Tibial nerve (tissue), 4 donors: ENCODE data around the gene TMEM129. TPM values are rescaled to one million over a fixed set of nuclear protein-coding genes. Genes with fewer than 3 reads are reported as not detected.

ENCODE experiments used
- DNase-seq, 2 donors: peaks; one replicate each; pipeline ENCODE4 v3.0.0-alpha.2; 2019; ENCODE audit warnings: low spot score in 2 of 2
- H3K27ac ChIP-seq, 4 donors: fragments of 200-600 bp; sonication (generic) in 3 of 4; one replicate each; pipeline ENCODE4 v1.5.1; 2017 to 2019; ENCODE audit warnings: mild to moderate bottlenecking in 1 of 4
- H3K27me3 ChIP-seq, 2 donors: fragments of 200-600 bp; sonication (generic) in 1 of 2; one replicate each; pipeline versions ENCODE4 v1.5.1 to v1.6.0; 2017 to 2019
- H3K36me3 ChIP-seq, 3 donors: fragments of 200-600 bp; sonication (generic); one replicate each; pipeline ENCODE4 v1.5.1; 2018 to 2019
- H3K4me1 ChIP-seq, 4 donors: fragments of 200-600 bp; sonication (generic) in 3 of 4; one replicate each; pipeline ENCODE4 v1.5.1; 2017 to 2019
- H3K4me3 ChIP-seq, 4 donors: fragments of 200-600 bp; sonication (generic) in 3 of 4; one replicate each; pipeline ENCODE4 v1.5.1; 2017 to 2019; ENCODE audit warnings: mild to moderate bottlenecking in 1 of 4, moderate library complexity in 1 of 4
- H3K9me3 ChIP-seq, 4 donors: fragments of 200-600 bp; sonication (generic) in 3 of 4; one replicate each; pipeline ENCODE4 v1.5.1; 2017 to 2019
- EP300 ChIP-seq, 2 donors: sonication (generic); formaldehyde crosslinking; IDR thresholded peaks; one replicate each; pipeline ENCODE4 v1.6.1; 2017; ENCODE audit warnings: antibody characterized with exemption in 2 of 2, mild to moderate bottlenecking in 1 of 2
- POLR2A ChIP-seq, 2 donors: fragments of 450-650 bp; IDR thresholded peaks; one replicate each; pipeline ENCODE4 v1.6.1; 2017; ENCODE audit warnings: antibody characterized with exemption in 2 of 2, mild to moderate bottlenecking in 2 of 2, moderate library complexity in 2 of 2
- WGBS, 2 donors: methylation state at CpG; one replicate each; pipeline ENCODE4 v1.1.5; 2018; 5-methylcytosine and 5-hydroxymethylcytosine counted together
- small RNA-seq: library from RNA; depleted of rRNA; stranded (forward); fragments of <200 nt; gene quantifications from one replicate; pipeline ENCODE3, GENCODE V24; 2016
- total RNA-seq, 4 donors: library from RNA; depleted of rRNA; stranded (reverse); fragments of >200 nt; gene quantifications; one replicate each; pipeline ENCODE4 v1.1.0, GENCODE V29; 2016
- TF ChIP-seq, protein P1 (sequence below), 5 experiments: fragments of 200-600 bp in 3 of 5; fragments of 450-650 bp in 2 of 5; sonication (generic) in 3 of 5; IDR thresholded peaks; one replicate each; pipeline ENCODE4 v1.5.1; 2016 to 2019; ENCODE audit warnings: antibody characterized with exemption in 5 of 5, mild to moderate bottlenecking in 3 of 5, moderate library complexity in 2 of 5

TMEM129 gene
- total RNA-seq, 4 donors from 2014 or later: 60.1 to 88.5 (median 82.2) TPM

DNA sequence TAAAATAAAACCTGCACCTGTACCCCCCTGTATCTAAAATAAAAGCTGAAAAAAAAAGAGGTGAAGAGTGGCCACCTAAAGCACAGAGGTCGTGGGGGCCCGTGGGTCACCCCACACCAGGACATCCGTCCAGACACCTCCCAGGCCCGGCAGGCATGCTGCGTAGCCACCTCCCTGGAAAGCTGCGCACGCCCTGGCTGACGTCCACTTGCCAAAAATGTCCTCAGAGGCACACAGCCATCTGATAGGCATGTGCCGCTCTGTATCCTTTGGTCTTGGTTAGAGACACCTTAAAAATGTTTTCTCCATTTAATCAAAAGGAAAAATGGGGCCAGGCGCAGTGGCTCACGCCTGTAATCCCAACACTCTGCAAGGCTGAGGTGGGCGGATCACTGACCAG is 54.7 kb downstream of the TMEM129 start:
- WGBS, 2 donors: 82 to 83% methylated on average over 11 to 12 of the region's 12 CpGs
- H3K9me3 ChIP-seq: no peaks in the 10 kb centered on the region
- H3K27ac ChIP-seq: no peak overlapping the region
- TF ChIP-seq POLR2A (IDR thresholded peaks at IDR 0.05) (no peak), EP300 (IDR thresholded peaks at IDR 0.05) (no peak)
- TF ChIP-seq, protein P1, sequence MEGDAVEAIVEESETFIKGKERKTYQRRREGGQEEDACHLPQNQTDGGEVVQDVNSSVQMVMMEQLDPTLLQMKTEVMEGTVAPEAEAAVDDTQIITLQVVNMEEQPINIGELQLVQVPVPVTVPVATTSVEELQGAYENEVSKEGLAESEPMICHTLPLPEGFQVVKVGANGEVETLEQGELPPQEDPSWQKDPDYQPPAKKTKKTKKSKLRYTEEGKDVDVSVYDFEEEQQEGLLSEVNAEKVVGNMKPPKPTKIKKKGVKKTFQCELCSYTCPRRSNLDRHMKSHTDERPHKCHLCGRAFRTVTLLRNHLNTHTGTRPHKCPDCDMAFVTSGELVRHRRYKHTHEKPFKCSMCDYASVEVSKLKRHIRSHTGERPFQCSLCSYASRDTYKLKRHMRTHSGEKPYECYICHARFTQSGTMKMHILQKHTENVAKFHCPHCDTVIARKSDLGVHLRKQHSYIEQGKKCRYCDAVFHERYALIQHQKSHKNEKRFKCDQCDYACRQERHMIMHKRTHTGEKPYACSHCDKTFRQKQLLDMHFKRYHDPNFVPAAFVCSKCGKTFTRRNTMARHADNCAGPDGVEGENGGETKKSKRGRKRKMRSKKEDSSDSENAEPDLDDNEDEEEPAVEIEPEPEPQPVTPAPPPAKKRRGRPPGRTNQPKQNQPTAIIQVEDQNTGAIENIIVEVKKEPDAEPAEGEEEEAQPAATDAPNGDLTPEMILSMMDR (IDR thresholded peaks at IDR 0.05): no peak
- H3K27me3 ChIP-seq: no peaks in the 10 kb centered on the region
- H3K4me3 ChIP-seq: no peak overlapping the region
- no peaks in the 10 kb centered on the region for H3K4me1 ChIP-seq
- no peak for DNase-seq
- peaks cover 0 to 3% (median 0%) of the 10 kb centered on the region in 3 donors for H3K36me3 ChIP-seq

Small RNA genes lying within 50 kb of the gene (small RNA-seq; reads per million reads assigned to genes)
- not detected for gene RF00019

Other genes starting within 250 kb of the TMEM129 start
- gene FAM53A, start 37.0 kb downstream of the TMEM129 start, total RNA-seq: 10 to 100 TPM in 2 of 4 donors, 1 to 10 TPM in 2; 6.1 to 33.7 (median 13.6) TPM
- 10 to 100 TPM; 41.7 to 55.9 (median 53.5) TPM for gene SLBP, start 9.0 kb downstream of the TMEM129 start, total RNA-seq
- 10 to 100 TPM in 2 of 4 donors, 1 to 10 TPM in 2; 8.6 to 15.0 (median 11.9) TPM for gene TACC3, start 198 bp upstream of the TMEM129 start, total RNA-seq
- 10 to 100 TPM in 1 of 4 donors, 1 to 10 TPM in 3; 2.7 to 11.2 (median 5.1) TPM for gene FGFR3, start 72.0 kb upstream of the TMEM129 start, total RNA-seq
- gene LETM1, start 134.8 kb upstream of the TMEM129 start, total RNA-seq: 10 to 100 TPM; 53.5 to 85.5 (median 68.6) TPM
- 10 to 100 TPM; 27.2 to 45.6 (median 32.2) TPM for gene NSD2, start 150.1 kb upstream of the TMEM129 start, total RNA-seq